Myocyte (in vitro differentiated cells): ENCODE measurements around the gene SPAG5. TPM values are rescaled to one million over a fixed set of nuclear protein-coding genes. Genes with fewer than 3 reads are reported as not detected.
A peak's percentile ranks its signal among the peaks of the same experiment; 100 is the strongest.
"Not testable (repeated sequence)": the region's sequence is repeated elsewhere in the genome, so short reads cannot be mapped to it uniquely, and the experiment has no call there.

Source experiments
- DNase-seq: peaks from one replicate; pipeline ENCODE4 v3.0.0-alpha.2; 2012; ENCODE audit warnings: low read depth
- total RNA-seq: library from RNA; depleted of rRNA; stranded (reverse); fragments of >200 nt; gene quantifications from 2 replicates; pipeline ENCODE4 v1.2.3, GENCODE V29; 2014

The SPAG5 gene
- total RNA-seq, 1 donor from 2014 or later: 4.3 TPM

DNA sequence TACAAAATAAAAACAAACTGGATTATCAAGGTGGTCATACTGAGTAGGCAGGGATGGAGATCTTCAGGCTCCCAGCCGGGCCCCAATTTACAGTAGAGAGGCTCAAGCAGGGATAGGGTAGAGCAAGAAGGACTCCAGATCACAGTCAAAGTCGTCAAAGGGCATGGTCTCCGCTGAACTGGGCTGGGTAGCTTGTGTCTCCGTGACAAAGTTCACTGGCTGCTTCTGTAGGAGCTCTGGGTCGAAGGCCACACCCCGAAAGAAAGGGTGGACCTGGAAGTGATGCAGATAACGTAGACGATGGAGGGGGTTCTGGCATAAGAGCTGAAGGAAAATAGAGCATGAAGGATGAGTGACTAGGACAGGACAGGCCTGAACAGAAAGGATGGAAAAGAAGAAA is 11.6 kb upstream of the SPAG5 start:
- no peak for DNase-seq

DNA sequence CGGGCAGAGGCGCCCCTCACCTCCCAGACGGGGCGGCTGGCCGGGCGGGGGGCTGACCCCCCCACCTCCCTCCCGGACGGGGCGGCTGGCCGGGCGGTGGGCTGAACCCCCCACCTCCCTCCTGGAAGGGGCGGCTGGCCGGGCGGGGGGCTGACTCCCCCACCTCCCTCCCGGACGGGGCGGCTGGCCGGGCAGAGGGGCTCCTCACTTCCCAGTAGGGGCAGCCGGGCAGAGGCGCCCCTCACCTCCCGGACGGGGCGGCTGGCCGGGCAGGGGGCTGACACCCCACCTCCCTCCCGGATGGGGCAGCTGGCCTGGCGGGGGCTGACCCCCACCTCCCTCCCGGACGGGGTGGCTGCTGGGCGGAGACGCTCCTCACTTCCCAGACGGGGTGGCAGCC is 5.2 kb upstream of the SPAG5 start:
- not testable (repeated sequence) for DNase-seq

DNA sequence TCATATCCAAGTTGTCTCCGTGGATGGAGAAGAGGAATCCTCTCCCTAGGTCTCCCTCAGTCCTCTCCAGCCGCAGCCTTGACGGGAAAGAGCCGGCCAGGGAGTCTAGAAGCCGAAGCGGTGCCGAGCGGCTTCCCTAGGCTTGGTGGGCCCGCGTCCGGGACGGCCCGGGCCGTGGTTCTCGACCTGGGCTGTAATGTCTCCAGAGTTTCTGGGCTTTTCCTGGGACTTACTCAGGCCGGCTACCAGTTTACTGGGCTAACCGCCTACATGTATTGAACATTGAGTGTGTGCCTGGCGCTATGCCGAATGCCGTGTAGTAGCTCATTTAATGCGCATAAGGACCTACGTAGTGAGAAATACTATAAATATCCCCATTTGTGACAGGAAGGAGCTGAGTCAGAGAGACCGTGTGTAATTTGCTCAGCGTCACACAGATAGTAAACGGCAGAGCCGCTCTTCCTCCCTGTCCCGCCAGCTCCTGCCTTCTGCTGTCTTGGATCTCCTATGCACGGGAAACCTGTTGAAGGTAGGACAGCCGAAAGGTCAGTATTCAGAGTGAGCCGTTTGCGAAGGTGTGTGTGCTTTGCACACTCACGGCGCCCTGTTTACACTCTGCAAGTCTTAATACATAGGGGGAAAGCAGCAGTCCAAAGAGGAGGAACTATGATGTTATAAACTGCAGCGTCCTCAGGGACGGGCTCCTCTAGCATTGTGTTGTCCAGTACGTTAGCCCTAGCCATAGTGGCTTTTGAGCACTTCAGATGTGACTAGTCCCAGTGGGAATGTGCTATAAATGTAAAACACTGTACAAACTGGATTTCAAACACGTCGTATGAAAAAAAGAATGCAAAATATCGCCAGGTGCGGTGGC is 723 bp upstream of the SPAG5 start:
- DNase-seq: peak; percentile 68

DNA sequence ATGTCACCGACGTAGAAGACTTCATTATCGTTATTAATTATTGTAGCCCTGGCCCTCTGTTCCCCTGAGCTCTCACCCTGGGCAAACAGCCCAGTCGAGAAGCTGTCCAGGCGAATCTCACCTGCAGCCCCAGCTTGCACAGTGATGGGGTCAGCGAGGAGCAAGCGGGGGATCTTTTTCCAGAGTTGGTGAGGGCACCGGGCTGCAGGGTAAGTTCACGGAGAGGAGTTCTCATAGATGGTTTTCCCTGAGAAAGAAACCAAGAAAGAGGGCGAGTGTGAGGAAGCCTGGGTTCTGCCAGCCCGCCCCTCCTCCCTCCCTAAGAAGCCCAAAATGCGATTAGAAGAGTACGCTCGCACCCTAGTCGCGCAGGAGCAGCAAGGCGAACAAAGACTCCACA is 436 bp downstream of the SPAG5 start:
- DNase-seq: no peak

DNA sequence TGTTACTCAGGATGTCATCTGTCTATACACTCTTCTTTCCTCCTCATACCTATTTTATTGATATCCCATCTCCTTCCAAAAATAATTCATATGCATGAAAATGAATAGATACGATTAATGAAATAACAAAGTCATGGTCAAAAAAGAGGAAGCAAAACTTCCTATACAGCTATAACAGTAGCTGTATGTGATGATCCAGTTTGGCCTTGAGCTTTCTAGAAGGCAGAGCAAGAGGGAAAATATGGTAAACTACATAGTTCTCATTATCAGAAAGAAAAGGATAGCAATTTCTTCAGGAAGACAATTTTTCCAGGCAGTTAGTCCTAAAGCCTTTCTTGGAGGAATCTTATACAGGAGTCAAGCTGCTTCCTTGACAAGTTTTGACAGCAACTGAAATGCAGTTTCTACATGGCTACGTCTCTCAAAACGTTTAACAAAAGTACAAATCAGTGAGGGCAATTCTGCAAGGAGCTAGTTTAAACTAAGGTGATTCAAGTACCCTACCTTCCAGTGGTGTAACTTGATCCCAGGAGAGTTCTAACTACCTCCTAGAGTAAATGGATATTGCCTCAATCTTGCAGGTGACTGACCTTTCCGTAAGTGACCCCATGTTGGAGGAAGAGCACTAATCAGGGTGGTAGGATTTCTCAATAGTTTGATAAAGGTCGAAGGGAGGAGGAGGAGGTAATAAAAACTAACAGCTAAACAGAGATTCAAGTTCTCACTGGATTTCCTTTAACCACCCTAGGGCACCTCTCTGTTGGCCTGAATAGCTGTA is 1.0 kb downstream of the SPAG5 start:
- no peak for DNase-seq

DNA sequence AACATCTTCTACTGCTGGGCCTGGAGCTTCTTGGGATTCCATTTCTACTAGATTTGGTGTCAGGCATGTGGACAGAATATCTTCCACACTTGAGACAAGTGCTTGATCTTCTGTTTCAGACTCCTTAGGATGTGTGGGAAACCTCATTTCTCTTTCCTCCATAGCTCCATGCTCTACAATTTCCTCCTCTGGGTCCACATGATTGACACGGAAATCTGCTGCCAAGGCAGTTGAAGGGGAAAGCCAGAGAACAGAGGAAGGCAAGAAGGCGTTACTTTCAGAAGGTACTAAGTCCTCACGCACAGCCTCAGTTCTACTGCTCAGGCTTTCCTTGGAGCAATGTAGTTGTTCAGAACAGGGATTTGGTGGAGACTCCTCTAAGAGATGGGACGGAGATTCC is 6.6 kb downstream of the SPAG5 start:
- DNase-seq: no peak

DNA sequence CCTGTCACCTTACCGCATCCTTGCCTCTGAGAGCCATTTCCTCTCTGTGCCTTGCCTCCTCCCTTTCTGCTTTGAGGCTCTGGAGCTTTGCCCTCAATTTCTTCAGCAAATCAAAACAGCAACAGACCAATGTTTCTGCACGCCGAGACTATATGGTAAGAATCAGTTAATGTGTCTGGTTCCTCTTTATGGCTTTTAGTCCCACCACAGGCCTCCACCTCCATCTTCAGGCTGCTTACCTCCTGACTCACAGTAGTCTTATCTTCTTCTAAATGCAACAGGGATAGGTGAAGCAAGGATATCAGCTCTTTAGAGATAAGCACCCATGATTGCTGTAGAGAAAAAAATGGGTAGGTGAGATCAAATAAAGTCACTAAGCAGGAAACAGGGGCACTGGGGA is 13.0 kb downstream of the SPAG5 start:
- DNase-seq: no peak

DNA sequence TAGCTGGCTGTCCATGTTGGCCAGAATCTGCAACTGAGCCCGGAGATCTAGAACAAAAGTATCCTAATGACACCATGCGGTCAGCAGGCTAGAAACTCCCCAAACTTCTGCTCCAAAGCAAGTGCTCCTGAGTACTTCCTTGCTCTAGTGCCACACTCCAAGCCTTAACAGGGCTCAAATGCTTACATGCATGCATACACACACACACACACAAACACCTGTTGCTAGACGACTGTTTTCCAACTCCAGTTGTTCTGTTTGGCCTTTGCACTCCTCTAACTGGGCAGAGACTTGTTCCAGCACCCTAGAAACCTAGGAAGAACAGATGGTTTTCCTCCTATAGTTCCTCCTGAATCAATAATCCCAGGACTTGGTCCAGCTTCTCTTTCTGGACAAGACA is 14.4 kb downstream of the SPAG5 start:
- DNase-seq: peak; percentile 35

DNA sequence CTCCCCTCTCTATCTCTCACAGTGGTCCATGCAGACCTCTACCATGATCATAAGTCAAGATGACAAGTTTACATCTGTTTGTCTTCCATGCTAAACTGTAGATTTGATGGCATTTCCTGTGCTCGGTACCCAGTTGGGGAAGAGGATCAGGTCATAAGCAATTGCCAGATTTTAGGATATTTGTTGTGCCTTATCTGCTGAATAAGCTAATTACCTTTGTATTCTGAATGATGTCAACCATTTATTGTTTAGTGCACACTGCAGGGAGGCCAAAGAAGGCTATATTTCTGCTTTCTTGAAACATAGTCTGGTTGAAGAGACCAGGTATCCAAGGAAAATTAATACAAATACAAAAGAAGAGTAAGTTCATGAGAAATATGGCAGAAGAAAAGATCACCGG is 16.3 kb downstream of the SPAG5 start:
- no peak for DNase-seq

DNA sequence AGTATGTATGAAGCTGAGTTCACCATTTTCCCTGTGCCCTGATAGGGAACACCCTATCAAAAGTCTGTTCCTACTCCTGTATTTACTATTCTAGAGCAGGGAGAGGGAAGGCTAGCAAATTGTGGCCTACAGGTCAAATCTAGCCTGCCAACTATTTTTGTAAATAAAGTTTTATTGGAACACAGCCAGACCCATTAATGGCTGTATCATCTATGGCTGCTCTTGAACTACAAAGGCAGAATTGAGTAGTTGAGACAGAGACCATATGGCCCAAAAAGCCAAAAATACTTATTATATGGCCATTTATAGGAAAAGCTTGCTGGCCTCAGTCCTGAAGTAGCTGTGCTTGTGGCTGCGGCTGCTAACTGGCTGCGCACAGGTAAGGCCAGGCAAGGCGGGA is 17.9 kb downstream of the SPAG5 start:
- no peak for DNase-seq

DNA sequence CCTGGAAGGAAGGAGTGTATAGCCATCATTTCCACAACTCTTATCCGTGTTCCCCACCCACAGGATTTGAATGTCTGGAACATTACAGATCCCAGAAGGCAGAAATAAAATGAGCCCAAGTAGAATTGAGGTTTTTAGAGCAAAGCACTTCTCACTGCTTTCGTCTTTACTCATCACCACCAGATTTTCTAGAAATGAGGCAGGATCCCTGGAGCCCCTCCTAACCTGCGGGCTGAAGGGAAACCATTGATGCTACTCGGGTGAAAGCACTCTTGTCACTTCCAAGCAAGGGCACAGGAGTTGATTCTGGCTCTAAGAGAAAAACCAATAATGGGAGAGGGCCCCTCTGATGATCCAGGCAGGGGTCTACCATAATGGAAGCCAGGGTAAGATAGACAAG is 19.3 kb downstream of the SPAG5 start:
- DNase-seq: no peak

DNA sequence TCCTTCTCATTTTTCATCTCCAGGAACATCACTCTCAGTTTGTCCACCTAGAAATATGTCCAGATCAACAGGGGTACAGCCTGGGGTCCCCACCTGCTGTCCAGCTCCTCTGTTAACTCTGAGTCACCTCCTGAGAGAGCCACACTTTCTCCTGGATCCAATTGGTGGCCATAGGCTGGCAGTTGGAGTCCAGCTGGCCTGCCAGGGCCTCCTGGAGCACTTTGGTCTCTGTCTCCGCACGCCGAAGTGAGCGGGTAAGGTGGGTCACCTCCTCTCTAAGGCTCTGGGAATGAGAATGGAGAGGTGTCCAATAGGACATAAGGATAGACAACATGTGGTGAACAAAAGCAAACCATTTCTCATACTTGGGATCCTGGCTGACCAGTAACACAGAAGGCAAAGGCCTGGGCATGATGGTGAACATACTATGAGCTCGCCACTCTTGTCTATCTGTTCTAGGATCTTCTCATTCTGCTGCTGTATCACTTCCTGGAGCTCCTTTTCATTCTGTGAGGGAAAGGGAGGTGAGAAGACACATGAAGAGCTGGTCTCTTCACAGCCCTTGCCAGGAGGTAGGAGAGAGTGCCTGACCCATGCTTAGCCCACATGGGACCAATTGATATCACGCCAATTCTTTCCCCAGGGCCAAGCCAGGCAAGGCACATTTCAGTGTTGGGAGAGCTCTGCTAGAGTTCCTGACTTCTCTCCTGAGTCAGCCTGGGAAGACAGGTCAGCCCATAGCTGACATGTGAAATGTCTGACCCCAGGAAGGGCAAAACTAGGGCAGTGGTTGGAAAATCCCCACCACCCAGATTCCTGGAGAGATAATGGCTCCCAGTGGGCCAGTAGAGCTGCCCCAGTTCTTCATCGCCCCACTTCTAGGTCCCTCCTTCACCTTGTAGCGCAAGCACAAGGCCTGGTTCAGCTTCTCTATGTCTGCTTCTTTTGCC is 20.3 kb downstream of the SPAG5 start:
- no peak for DNase-seq

DNA sequence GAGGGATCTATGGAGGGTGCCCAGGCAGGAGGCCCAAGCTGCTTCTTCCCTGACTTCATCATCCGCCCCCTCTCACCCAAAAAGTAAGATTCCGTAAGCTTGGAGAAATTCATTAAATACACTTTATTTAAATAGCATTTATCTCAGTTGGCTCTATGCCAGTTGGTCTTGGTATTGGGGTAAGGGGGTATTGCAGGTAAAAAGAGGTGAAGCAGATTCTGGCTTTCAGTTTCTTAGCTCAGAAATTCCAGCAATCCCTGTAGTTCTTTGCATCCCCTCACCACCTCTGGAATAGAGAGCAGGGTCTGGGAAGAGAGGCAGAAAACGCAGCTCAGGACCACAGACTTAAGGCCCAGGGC is 21.4 kb downstream of the SPAG5 start:
- no peak for DNase-seq

DNA sequence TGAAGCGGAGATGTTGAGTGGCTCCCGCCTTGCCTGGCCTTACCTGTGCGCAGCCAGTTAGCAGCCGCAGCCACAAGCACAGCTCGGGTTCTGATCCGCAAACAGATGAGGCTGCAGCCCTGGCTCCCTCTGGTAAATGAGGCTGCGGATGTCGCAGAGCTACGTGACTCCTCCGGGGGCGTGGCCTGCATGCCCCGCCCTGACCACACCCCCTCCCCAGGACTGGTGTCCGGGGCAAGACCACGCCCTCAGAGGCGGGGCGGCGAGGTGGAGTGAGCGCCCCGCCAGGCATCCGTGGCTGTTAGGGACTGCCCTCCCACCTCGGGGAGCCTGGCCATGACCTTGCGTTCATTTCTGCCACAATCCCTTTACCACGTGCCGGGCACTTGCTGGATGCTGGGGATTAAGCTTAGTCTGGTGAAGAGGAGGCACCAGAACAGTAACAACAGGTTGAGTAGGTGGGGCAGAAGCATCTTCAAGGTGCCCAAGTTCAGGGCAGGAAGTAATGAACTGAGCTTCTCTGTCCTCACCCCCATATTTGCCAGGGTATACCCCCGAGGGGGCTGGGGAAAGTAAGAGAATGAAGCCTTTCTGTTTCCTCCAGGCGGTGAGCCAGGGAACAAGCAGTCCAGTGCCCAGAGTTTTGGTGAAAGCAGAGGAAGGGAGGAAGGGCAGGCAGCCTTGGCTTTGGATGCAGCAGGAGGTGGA is 21.9 kb downstream of the SPAG5 start, which contains the start of gene ALDOC:
Gene ALDOC (minus strand): TSS at position 138 of the 708 bp plus-strand sequence. CDS start 1,363 bp downstream, outside the sequence.
- peak; percentile 84 for DNase-seq

DNA sequence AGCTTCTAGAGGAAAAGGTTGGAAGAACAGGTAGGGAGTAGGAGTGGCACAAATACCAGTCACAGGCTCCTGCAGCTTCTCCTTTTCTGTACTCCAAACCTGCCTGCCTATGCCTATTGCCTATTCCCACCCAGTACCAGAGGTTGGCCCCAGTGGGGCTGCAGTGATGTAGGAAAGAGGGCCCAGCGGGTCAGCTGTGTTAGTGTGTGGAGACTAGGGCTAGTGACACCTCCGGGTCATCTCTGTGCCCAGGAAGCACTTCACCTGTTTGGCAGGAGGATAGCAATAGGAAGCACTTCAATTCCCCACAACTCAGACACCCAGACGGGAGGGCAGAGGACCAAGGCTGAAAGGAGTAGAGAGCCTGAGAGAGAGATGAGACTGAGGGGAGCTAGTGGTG is 22.8 kb downstream of the SPAG5 start:
- not testable (repeated sequence) for DNase-seq

DNA sequence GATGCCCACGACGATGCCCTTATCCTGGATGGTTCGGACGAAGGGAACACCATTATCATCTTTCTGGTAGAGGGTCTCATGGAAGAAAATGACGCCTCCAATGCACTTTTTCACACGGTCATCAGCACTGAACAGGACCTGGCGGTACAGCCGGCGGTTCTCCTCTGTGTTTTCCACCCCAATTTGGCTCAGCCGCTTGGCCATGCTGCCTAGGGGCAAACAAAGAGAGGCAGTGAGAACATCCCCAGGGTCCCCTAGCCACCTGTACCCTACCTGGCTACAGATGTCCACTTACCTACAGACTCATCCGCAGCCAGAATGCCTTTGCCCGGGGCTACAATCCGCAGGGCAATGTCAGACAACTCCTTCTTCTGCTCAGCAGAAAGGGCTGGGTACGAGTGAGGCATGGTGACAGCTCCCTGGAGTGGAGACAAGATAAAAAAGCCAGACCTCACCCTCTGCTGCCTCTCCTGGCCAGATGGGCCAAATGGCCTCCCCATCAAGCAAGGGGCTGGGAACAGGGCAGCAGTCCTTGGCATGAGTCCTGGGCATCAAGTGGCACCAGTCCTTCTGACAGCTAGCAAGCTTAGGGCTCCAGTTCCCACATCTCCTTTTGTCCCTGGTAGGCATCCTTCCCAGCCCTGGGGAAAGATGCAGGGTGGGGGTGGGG is 23.6 kb downstream of the SPAG5 start:
- peak; percentile 30 for DNase-seq

DNA sequence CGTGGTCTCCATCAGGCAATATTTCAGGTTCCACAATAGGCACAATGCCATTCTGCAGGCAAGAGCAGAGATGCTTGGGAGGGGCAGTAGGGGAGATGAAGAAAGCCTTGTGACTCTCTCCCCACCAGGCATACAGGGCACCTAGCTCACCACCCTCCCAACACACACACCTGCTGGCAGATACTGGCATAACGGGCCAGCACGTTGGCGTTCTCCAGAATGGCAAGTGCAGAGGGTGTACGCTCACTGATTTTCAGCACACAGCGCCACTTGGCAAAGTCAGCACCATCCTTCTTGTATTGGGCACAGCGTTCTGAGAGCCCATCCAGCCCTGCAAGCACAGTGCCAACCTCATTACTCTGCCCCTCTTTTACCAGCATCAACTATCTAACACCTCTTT is 24.3 kb downstream of the SPAG5 start:
- DNase-seq: no peak

DNA sequence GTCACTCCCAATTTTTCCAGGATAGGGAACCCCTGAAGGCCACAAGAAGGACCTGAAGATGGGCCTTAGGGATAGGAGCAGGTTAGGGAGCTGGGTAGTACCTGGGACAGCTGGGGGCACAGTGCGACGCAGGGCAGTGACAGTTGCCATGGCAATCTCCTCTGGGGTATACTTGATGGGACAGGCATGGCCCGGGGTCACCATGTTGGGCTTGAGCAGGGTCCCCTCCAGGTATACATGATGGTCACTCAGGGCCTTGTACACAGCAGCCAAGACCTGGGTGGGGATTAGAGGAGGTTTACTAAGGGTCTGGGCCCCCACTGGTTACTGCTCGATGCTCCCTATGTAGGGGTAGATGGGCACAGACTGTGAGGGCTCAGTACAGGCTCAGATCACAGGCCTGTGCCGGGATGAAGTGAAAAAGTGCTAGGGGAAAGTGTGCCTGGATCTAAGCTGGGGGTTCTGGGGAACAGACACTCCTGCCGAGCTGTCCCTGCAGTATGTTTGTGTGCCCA is 24.8 kb downstream of the SPAG5 start:
- no peak for DNase-seq

DNA sequence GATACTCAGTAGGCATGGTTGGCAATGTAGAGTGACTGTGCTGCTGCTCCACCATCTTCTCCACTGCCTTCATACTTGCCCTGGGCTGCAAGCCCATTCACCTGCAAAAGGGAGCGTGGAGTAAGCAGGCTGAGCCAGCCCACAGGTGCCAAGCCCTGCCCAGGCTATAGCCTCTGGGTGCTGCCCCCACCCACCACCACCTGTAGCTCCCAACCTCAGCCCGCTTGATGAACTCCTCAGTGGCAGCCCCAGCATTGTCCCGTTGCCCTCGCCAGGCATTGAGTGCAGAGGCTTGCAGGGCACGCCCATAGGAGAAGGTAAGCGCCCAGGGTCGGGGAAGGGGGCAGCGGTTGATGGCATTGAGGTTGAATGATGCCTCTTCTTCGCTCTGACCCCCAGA is 25.3 kb downstream of the SPAG5 start:
- DNase-seq: no peak

DNA sequence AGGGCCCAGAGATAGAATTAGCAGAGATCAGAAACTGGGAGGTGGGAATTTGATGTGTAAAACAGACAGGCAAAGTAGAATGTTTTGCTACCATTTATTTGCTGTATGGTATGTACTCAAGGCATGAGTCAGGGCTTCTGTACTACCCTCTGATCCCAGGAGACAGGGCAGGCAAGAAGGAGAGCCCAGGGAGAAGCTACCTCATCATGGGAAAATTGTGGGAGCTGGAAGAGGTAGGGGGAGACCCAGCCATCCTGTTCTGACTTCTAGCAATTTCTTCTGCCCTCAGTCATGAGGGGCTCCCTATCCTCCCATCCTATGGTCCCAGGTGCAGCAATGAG is 25.8 kb downstream of the SPAG5 start:
- no peak for DNase-seq
